ENCODE results near the gene GUCA2A.
"Not testable (repeated sequence)": the region's sequence is repeated elsewhere in the genome, so short reads cannot be mapped to it uniquely, and the experiment has no call there.

GUCA2A gene

GRCh38 chr1:42164551-42165420 lies at the start of gene GUCA2A:
GUCA2A (minus strand) TSS chr1:42164745; CDS start chr1:42164712, 33 bp downstream.
- no peak for DNase-seq (ENCODE audit: low read depth in 2 of 2, low spot score in 1 of 2)

DNA sequence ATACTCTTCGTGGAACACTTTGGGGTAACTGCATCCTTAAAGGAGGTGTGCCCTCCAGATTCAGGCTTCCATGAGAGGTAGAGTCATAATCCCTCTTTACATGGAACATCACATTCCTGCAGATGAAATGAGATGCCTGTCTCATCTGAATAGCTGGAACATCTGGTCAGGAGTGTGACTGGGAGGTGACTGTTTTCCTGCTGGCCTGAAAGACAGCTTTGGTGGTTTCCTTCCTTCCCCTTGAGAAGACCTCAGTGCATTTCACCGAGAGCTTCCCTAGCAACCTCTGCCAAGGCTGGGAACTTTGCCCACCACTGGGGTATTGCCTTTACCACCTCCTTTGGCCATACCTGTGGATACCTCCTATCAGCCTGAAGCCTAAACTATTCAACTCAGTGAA lies 46.7 kb upstream of the GUCA2A start:
- no peak for DNase-seq (ENCODE audit: low read depth in 2 of 2, low spot score in 1 of 2)

DNA sequence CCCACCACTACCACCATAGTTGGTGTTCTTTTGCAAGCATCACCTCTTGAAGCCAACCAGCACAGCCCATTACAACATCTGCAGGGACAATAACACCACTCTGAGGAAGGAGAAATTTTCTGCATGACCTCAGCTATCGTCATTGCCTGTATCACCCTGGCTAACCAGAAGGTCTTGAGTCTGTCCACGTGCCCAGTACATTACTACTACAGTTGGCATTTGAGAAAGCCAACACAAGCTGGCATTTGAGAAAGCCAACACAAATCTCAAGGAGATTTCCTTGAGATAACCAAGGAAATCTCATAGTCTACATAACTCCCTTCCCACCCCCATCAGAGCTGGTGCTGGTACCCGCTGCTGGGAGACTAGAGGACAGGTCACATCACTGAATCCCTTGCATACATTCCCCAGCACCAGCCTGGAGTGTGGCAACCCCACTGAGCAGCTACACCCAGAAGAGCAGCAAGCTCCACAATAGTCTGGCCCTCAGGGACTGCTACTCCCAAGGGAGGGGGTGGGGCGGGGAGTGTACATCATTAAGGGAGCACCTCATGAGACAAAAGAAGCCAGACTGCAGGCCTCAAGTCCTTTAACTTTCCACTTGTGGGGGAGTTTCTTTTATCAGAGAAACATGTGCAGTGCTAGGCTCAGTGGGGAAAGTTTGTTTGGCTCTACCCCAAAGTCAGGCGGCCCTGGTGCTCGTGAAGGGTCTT lies 46.0 kb upstream of the GUCA2A start:
- DNase-seq (ENCODE audit: low read depth in 2 of 2, low spot score in 1 of 2), result no peak

DNA sequence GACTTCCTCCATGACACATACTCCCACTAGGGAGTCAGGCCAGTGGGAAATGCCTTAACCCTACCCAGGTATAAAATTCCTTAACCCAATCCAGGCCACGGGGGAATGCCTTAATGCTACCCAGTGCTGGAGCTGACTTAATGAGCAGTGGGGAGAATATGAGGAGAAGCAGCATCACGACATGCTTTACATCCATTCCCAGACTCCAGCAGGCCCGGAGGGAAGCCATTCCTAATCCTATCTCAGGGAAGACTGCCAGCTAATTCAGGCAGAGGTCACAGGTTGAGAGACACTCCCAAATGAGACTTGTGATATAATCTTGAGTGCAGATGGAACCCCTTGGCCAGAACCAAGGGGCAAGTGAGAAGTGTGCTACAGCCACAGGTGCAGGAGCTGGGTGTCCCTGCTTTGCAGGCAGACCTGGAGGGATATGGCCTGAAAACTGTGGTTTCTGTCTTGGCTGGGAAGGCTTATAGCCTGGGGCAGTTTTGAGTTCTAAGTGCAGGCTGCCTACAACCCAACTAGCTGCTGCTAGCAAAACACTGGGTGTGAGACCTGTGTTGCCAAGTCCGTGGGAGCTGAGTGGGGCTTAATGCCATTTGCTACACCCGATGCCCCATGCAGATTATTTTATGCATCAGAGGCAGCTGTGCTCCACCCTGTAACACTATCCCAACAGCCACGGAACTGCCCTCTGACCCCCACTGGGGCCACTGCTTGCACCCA lies 45.1 kb upstream of the GUCA2A start:
- DNase-seq (ENCODE audit: low read depth in 2 of 2, low spot score in 1 of 2), result no peak

GRCh38 chr1:42206930-42207329 lies 42.4 kb upstream of the GUCA2A start:
- not testable (repeated sequence) for DNase-seq (ENCODE audit: low read depth in 2 of 2, low spot score in 1 of 2)

- no peak for DNase-seq (ENCODE audit: low read depth in 2 of 2, low spot score in 1 of 2)
These were observed 41.6 kb upstream of the GUCA2A start for GRCh38 chr1:42206164-42206563.

GRCh38 chr1:42201986-42202385 lies 37.4 kb upstream of the GUCA2A start:
- DNase-seq (ENCODE audit: low read depth in 2 of 2, low spot score in 1 of 2), result no peak

GRCh38 chr1:42198251-42198650 lies 33.7 kb upstream of the GUCA2A start:
- DNase-seq (ENCODE audit: low read depth in 2 of 2, low spot score in 1 of 2), result no peak

- DNase-seq (ENCODE audit: low read depth in 2 of 2, low spot score in 1 of 2), result no peak
These were observed 31.3 kb upstream of the GUCA2A start for GRCh38 chr1:42195841-42196240.

DNA sequence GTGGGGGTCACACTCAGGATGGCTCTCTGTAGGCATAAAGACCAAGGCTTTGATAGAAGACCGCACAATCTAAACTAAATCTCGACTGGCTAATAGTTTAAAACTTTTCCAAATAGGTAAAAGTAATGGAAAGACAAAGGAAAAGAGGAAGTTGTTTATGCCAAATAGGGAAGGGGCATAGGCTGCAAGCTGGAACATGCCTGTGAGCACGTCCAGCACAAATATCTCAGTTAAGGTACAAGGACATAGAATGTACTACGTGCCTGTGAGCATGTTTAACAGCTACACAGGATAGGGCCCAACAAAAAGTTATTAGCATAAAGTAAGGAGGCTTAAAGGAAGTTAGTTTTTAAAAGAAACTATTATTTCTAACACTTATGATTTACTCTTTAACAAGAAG lies 27.6 kb upstream of the GUCA2A start:
- no peak for DNase-seq (ENCODE audit: low read depth in 2 of 2, low spot score in 1 of 2)

- no peak for DNase-seq (ENCODE audit: low read depth in 2 of 2, low spot score in 1 of 2)
These were observed 26.8 kb upstream of the GUCA2A start for GRCh38 chr1:42191319-42191718.

DNA sequence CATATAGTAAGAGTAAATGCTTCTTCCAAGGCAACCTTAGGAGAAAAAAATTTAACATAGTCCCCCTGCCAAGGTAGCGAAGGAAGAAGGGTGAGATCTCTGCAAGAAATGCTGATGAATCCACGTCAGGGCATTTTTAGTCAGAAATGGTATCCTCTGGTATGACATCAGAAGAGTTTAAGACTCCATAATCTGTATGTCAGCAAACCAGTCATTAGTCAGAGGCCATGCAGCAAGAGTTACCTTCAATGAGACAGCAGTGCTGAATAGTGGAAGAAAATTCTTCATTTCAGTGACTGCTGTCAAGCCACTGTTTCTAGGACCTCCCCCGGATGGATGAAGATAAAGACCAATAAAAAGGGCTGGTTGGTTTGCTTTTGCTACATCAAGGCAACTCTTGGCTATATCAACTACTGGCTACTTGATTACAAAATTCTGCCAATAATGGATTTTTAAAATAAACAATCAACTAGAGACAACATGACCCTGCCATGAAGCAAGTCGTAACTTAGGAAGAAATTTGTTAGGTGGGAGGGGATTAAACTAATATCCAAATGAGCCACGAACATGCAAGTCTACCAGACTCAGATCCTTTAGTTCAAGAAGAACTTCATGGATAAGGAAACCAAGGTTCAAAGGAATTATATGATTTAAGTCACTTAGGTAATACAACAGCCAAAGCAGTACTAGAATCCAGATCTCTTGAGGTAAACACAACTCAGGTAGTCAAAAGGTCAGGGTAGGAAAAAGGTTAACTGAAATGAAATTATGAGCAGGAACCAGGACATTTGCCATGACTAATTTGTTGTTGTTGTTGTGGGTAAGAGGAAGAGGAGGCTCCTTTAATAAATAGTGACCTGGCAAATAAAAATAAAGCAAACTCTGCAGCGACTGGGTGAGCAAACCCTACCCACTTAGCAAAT lies 25.6 kb upstream of the GUCA2A start:
- no peak for DNase-seq (ENCODE audit: low read depth in 2 of 2, low spot score in 1 of 2)

- DNase-seq (ENCODE audit: low read depth in 2 of 2, low spot score in 1 of 2), result no peak
These were observed 21.6 kb upstream of the GUCA2A start for GRCh38 chr1:42186152-42186551.

DNA sequence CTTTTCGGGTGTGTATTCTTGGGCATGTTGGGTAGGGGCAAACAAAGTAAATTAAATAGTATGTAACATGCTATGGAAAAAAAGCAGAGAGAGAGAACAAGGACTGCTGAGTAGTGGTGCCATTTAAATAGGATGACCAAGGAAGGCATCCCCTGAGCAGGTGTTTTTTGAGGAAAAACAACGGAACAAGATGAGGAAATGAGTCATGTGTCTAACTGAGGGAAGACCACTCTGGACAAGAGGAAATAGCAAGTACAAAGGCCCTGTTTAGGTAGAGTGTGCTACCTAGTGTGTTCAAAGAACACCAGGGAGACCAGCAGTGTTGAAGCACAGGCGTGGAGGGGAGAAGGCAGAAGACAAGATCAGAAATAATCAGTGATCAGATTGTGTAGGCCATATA lies 20.1 kb upstream of the GUCA2A start:
- no peak for DNase-seq (ENCODE audit: low read depth in 2 of 2, low spot score in 1 of 2)

DNA sequence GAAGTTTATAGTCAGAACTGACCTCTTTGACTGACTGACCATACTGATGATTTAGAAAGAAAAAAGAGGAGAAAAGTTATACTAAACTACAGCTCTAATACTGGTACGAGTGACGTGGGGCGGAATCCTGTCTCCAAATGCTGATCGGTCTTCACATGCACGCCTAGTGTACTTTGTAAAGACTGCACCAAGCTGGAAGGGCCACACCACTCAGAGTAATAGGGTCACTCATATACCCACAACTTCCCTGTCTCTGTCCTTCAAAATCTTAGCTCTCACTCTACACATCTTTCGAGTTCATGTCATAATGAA lies 19.4 kb upstream of the GUCA2A start:
- no peak for DNase-seq (ENCODE audit: low read depth in 2 of 2, low spot score in 1 of 2)

- no peak for DNase-seq (ENCODE audit: low read depth in 2 of 2, low spot score in 1 of 2)
These were observed 18.8 kb upstream of the GUCA2A start for GRCh38 chr1:42183210-42183956.

- no peak for DNase-seq (ENCODE audit: low read depth in 2 of 2, low spot score in 1 of 2)
These were observed 17.1 kb upstream of the GUCA2A start for GRCh38 chr1:42181687-42182086.

GRCh38 chr1:42179900-42180329 lies 15.4 kb upstream of the GUCA2A start:
- DNase-seq (ENCODE audit: low read depth in 2 of 2, low spot score in 1 of 2), result no peak

DNA sequence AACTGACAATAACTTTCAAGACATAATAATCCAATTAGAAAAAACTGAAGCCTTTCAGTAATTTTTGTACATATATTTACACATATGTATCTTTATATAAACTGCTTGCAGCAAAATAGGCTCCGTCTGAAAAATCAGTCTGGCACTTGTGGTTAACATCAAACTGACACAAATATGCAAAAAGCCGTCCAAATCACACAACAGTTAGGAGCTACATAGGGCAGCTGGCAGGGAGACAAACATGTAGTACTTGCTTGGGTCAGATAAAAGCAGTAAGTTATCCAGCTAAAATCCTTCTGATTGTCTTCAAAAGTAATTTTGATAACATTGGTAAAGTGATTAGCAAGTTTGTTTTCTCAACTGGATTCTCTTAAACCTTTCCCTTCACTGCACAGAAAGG lies 14.7 kb upstream of the GUCA2A start:
- no peak for DNase-seq (ENCODE audit: low read depth in 2 of 2, low spot score in 1 of 2)

DNA sequence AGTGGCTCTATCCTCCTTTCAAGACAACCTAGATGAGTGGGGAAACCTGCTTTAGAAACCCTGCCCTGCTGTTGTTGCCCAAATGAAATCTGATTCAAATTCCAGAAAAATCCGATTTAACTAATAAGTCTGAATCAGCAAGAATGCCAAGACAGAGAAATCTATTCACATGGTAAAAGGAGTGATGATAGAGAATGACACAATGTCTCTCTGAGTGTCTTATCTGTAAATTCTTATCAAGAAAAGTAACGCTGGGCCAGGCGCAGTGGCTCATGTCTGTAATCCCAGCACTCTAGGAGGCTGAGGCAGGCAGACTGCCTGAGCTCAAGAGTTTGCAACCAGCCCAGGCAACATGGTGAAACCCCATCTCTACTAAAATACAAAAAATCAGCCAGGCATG lies 13.7 kb upstream of the GUCA2A start:
- no peak for DNase-seq (ENCODE audit: low read depth in 2 of 2, low spot score in 1 of 2)
